H1 (cell line): Measurements from ENCODE around the gene AGPAT4. TPM values are rescaled to one million over a fixed set of nuclear protein-coding genes. Genes with fewer than 3 reads are reported as not detected.
A peak's percentile ranks its signal among the peaks of the same experiment; 100 is the strongest.

Experiments used
- CTCF ChIA-PET: fragments of 300-600 bp; sonication (Branson Sonifier 250); formaldehyde crosslinking; loops from one replicate; lab custom pipeline; 2021; ENCODE audit not compliant: partially characterized antibody; lab: Charles Lee
- POLR2A ChIA-PET: fragments of 300-600 bp; sonication (Branson Sonifier 250); formaldehyde crosslinking; loops from one replicate; lab custom pipeline; 2021; ENCODE audit warnings: inconsistent platforms; ENCODE audit not compliant: partially characterized antibody; lab: Charles Lee
- DNase-seq, 2 experiments: peaks; one replicate each; pipeline versions ENCODE4 v3.0.0 to v3.0.0-alpha.2; 2010 to 2022; ENCODE audit warnings: low spot score in 2 of 2, low read depth in 1 of 2, mixed read lengths in 1 of 2
- FAIRE-seq: peaks from 2 replicates; lab custom pipeline; 2011; peaks lifted over from hg19 to GRCh38; lab: Jason Lieb, UNC
- H2AFZ ChIP-seq: 2 replicates; pipeline ENCODE4 v1.8.1; 2012; ENCODE audit warnings: low read length, inconsistent platforms
- H2AK5ac ChIP-seq: 2 replicates; pipeline ENCODE4 v1.6.1; 2013; ENCODE audit warnings: low read depth, low read length
- H2BK120ac ChIP-seq: replicated peaks from 2 replicates; pipeline ENCODE3; 2013; ENCODE audit warnings: low read depth, low read length, inconsistent platforms
- H2BK12ac ChIP-seq: 2 replicates; pipeline ENCODE4 v1.6.1; 2013; ENCODE audit warnings: low read depth, low read length
- H2BK15ac ChIP-seq: 2 replicates; pipeline ENCODE4 v1.6.1; 2013; ENCODE audit warnings: low read length
- H2BK20ac ChIP-seq: 2 replicates; pipeline ENCODE4 v1.6.1; 2013; ENCODE audit warnings: low read length
- H2BK5ac ChIP-seq: 2 replicates; pipeline ENCODE4 v1.6.1; 2013; ENCODE audit warnings: low read depth, low read length
- H3K14ac ChIP-seq: 2 replicates; pipeline ENCODE4 v1.6.1; 2013; ENCODE audit warnings: inconsistent platforms; ENCODE audit not compliant: insufficient read length
- H3K18ac ChIP-seq: 2 replicates; pipeline ENCODE4 v1.6.1; 2013; ENCODE audit warnings: low read length; ENCODE audit errors: extremely low read depth
- H3K23ac ChIP-seq: 2 replicates; pipeline ENCODE4 v1.6.1; 2013; ENCODE audit warnings: inconsistent platforms; ENCODE audit not compliant: insufficient read length
- H3K23me2 ChIP-seq: 2 replicates; pipeline ENCODE4 v1.6.1; 2013; ENCODE audit warnings: low read depth, low read length
- H3K27ac ChIP-seq: 2 replicates; pipeline ENCODE4 v1.6.1; 2011; ENCODE audit warnings: low read depth, low read length, inconsistent platforms
- H3K27me3 ChIP-seq, 4 experiments: replicated peaks in 1 of 4; 1 replicate in 1 of 4; 2 replicates in 3 of 4; pipeline versions ENCODE4 v1.6.1 to v1.8.1; 2011 to 2013; ENCODE audit warnings: low read length in 3 of 4, mild to moderate bottlenecking in 3 of 4, inconsistent platforms in 2 of 4, mixed read lengths in 2 of 4, moderate library complexity in 1 of 4; ENCODE audit not compliant: control insufficient read depth in 3 of 4, insufficient read depth in 3 of 4; ENCODE audit errors: extremely low read depth in 1 of 4
- H3K36me3 ChIP-seq, 4 experiments: 2 replicates each; pipeline versions ENCODE4 v1.6.1 to v1.8.1; 2011 to 2013; ENCODE audit warnings: mild to moderate bottlenecking in 4 of 4, low read length in 3 of 4, moderate library complexity in 2 of 4, control low read depth in 1 of 4, inconsistent platforms in 1 of 4; ENCODE audit not compliant: insufficient read depth in 4 of 4, control insufficient read depth in 2 of 4
- H3K4ac ChIP-seq: replicated peaks from 2 replicates; pipeline ENCODE3; 2013; ENCODE audit warnings: low read length, low read depth, mixed read lengths, inconsistent platforms; ENCODE audit not compliant: insufficient read length
- H3K4me1 ChIP-seq, 4 experiments: replicated peaks in 1 of 4; 1 replicate in 1 of 4; 2 replicates in 3 of 4; pipeline versions ENCODE4 v1.6.1 to v1.8.1; 2011 to 2013; ENCODE audit warnings: low read length in 3 of 4, inconsistent platforms in 2 of 4, mixed read lengths in 1 of 4; ENCODE audit not compliant: insufficient read depth in 4 of 4, control insufficient read depth in 3 of 4
- H3K4me2 ChIP-seq, 2 experiments: 2 replicates each; pipeline versions ENCODE4 v1.6.1 to v1.8.1; 2011 to 2013; ENCODE audit warnings: low read depth in 2 of 2, low read length in 2 of 2, control low read depth in 1 of 2, inconsistent platforms in 1 of 2, mild to moderate bottlenecking in 1 of 2; ENCODE audit not compliant: insufficient read depth in 1 of 2
- H3K4me3 ChIP-seq, 4 experiments: fragments of 200-600, 300-600 bp in 1 of 4; sonication (generic), shearing (Covaris generic), sonication (Bioruptor Twin) in 1 of 4; 2 replicates each; pipeline versions ENCODE4 v1.5.1 to v1.8.1; 2011 to 2016; ENCODE audit warnings: low read length in 4 of 4, low read depth in 3 of 4, control low read depth in 2 of 4, inconsistent platforms in 2 of 4, mild to moderate bottlenecking in 2 of 4, mixed read lengths in 1 of 4, moderate library complexity in 1 of 4; ENCODE audit not compliant: insufficient read depth in 2 of 4; ENCODE audit errors: extremely low read depth in 1 of 4
- H3K56ac ChIP-seq: replicated peaks from 2 replicates; pipeline ENCODE3; 2013; ENCODE audit warnings: low read depth, mild to moderate bottlenecking, mixed read lengths, low read length, inconsistent platforms; ENCODE audit not compliant: insufficient read length
- H3K79me1 ChIP-seq: 2 replicates; pipeline ENCODE4 v1.6.1; 2013; ENCODE audit warnings: low read depth, low read length, control low read depth
- H3K79me2 ChIP-seq, 2 experiments: 2 replicates each; pipeline versions ENCODE4 v1.6.1 to v1.8.1; 2012 to 2013; ENCODE audit warnings: low read length in 2 of 2, mild to moderate bottlenecking in 2 of 2, inconsistent platforms in 1 of 2; ENCODE audit not compliant: insufficient read depth in 2 of 2, control insufficient read depth in 1 of 2
- H3K9ac ChIP-seq, 4 experiments: replicated peaks in 1 of 4; 1 replicate in 1 of 4; 2 replicates in 3 of 4; pipeline versions ENCODE4 v1.6.1 to v1.8.1; 2011 to 2013; ENCODE audit warnings: low read depth in 3 of 4, low read length in 3 of 4, control low read depth in 2 of 4, mild to moderate bottlenecking in 2 of 4, moderate library complexity in 2 of 4, inconsistent platforms in 1 of 4; ENCODE audit errors: extremely low read depth in 1 of 4
- H3K9me3 ChIP-seq, 2 experiments: 2 replicates each; pipeline versions ENCODE4 v1.6.1 to v1.8.1; 2012 to 2013; ENCODE audit warnings: mild to moderate bottlenecking in 2 of 2, moderate library complexity in 2 of 2, control low read depth in 1 of 2, inconsistent platforms in 1 of 2, low read depth in 1 of 2, low read length in 1 of 2, mixed read lengths in 1 of 2; ENCODE audit not compliant: insufficient read depth in 2 of 2
- H4K20me1 ChIP-seq, 2 experiments: replicated peaks in 1 of 2; 2 replicates each; pipeline versions ENCODE3 to v1.8.1; 2011 to 2013; ENCODE audit warnings: inconsistent platforms in 2 of 2, low read length in 2 of 2, mild to moderate bottlenecking in 1 of 2; ENCODE audit not compliant: insufficient read depth in 2 of 2, control insufficient read depth in 1 of 2
- H4K5ac ChIP-seq: 2 replicates; pipeline ENCODE4 v1.6.1; 2013; ENCODE audit warnings: low read length, low read depth, mixed read lengths, inconsistent platforms; ENCODE audit not compliant: insufficient read length
- H4K8ac ChIP-seq: 2 replicates; pipeline ENCODE4 v1.8.0; 2013; ENCODE audit warnings: mild to moderate bottlenecking, moderate library complexity, low read length, inconsistent platforms; ENCODE audit not compliant: insufficient read depth; ENCODE audit errors: extremely low read depth
- H4K91ac ChIP-seq: replicated peaks from 2 replicates; pipeline ENCODE3; 2013; ENCODE audit warnings: low read length, mixed read lengths, inconsistent platforms; ENCODE audit not compliant: insufficient read length
- RAD21 ChIP-seq, 2 experiments: IDR thresholded peaks in 1 of 2; conservative IDR thresholded peaks in 1 of 2; 2 replicates each; pipeline ENCODE4 v1.6.1; 2011; ENCODE audit warnings: low read depth in 2 of 2, low read length in 2 of 2, improper control_type of control experiment in 1 of 2, inconsistent platforms in 1 of 2, mild to moderate bottlenecking in 1 of 2, moderate library complexity in 1 of 2
- TBP ChIP-seq: IDR thresholded peaks from 2 replicates; pipeline ENCODE4 v1.6.1; 2011; ENCODE audit warnings: low read depth, low read length, improper control_type of control experiment
- WGBS, 2 experiments: shearing (Covaris generic) in 1 of 2; methylation state at CpG; one replicate each; pipeline versions ENCODE4 v1.1.6 to v1.1.7; 2013 to 2015; ENCODE audit warnings: low lambda C conversion rate in 2 of 2, mixed read lengths in 2 of 2, inconsistent platforms in 1 of 2, low coverage in 1 of 2, missing lambda C conversion rate in 1 of 2; ENCODE audit not compliant: insufficient replicate concordance in 2 of 2, insufficient coverage in 1 of 2, insufficient read length in 1 of 2; ENCODE audit errors: extremely low coverage in 1 of 2, missing lambda C conversion rate in 1 of 2; 5-methylcytosine and 5-hydroxymethylcytosine counted together
- polyA plus RNA-seq, 7 experiments: library from polyadenylated mRNA; depleted of rRNA in 3 of 7; stranded (reverse) in 5 of 7; unstranded in 2 of 7; fragments of >200 nt in 5 of 7; fragments of 200-250 nt in 2 of 7; gene quantifications; 1 replicate in 5 of 7; 2 replicates in 1 of 7; 4 replicates in 1 of 7; pipeline versions ENCODE4 v1.2.1 to v1.2.3, GENCODE V29; 2011 to 2013; ENCODE audit warnings: missing spikeins in 2 of 7, mixed read lengths in 2 of 7
- total RNA-seq: library from RNA; stranded (reverse); fragmentation: NEBNext Ultra II Directional; extraction: Animal tissue kit (Norgen Biotek cat#: 25700); gene quantifications from 2 replicates; pipeline ENCODE4 v1.2.1, GENCODE V29; 2021

The AGPAT4 gene
- total and polyA plus RNA-seq, 2 of the 8 experiments (the other 6 are each of a cell fraction or from before 2014, with no cell fraction given): 13.5 to 23.8 TPM

GRCh38 chr6:161100072-161100471, 173.8 kb downstream of the AGPAT4 start:
- Histone ChIP-seq H3K9me3 (no peaks in the 10 kb centered on the region), H3K36me3 (peaks cover 4 to 23% (median 13%) of the 10 kb centered on the region in 4 experiments), H2AK5ac (no peak overlapping the region), H2BK5ac (no peak overlapping the region), H3K79me1 (no peaks in the 10 kb centered on the region), H4K8ac (no peak overlapping the region; the same call in 1 of the 2 replicates), H4K5ac (no peak overlapping the region), H3K4ac (no peak overlapping the region), H3K79me2 (no peaks in the 10 kb centered on the region), H3K4me3 (no peak overlapping the region), H3K56ac (no peak overlapping the region), H4K91ac (no peak overlapping the region), H3K23me2 (no peaks in the 10 kb centered on the region), H3K23ac (no peak overlapping the region), H2BK20ac (no peak overlapping the region), H4K20me1 (no peaks in the 10 kb centered on the region), H3K4me2 (no peak overlapping the region), H3K4me1 (no peaks in the 10 kb centered on the region), H3K14ac (no peak overlapping the region), H2BK120ac (no peak overlapping the region), H3K27me3 (no peaks in the 10 kb centered on the region), H3K9ac (no peak overlapping the region), H3K18ac (no peak overlapping the region), H2AFZ (no peak overlapping the region), H3K27ac (no peak overlapping the region), H2BK15ac (no peak overlapping the region), H2BK12ac (no peak overlapping the region)
- TF ChIP-seq TBP: no peak
- peak in 1 of 2 experiments; percentile 1; a peak in 1 of 4 replicates for TF ChIP-seq RAD21 (IDR thresholded peaks at IDR 0.05 in 1 of 2, conservative IDR thresholded peaks at IDR 0.05 in 1 of 2; ENCODE audit: low read depth in 2 of 2, low read length in 2 of 2)
- DNase-seq: no peak
- no peak for FAIRE-seq
- 96% methylated on average over 8 of the region's 8 CpGs; no CpG with 5 or more reads in 1 of the 2 experiments for WGBS, 2 experiments
- ChIA-PET POLR2A (no interaction called here), CTCF (interaction anchor here (1.1 to 4.8 kb wide), 4 partner anchors 254 to 349 kb away, joined by 3 to 38 read pairs (median 20); no protein-coding TSS in a partner anchor)
